ENCODE measurements around the gene HEPACAM.
"Not testable (repeated sequence)": the region's sequence is repeated elsewhere in the genome, so short reads cannot be mapped to it uniquely, and the experiment has no call there.

Gene HEPACAM, protein sequence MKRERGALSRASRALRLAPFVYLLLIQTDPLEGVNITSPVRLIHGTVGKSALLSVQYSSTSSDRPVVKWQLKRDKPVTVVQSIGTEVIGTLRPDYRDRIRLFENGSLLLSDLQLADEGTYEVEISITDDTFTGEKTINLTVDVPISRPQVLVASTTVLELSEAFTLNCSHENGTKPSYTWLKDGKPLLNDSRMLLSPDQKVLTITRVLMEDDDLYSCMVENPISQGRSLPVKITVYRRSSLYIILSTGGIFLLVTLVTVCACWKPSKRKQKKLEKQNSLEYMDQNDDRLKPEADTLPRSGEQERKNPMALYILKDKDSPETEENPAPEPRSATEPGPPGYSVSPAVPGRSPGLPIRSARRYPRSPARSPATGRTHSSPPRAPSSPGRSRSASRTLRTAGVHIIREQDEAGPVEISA

DNA sequence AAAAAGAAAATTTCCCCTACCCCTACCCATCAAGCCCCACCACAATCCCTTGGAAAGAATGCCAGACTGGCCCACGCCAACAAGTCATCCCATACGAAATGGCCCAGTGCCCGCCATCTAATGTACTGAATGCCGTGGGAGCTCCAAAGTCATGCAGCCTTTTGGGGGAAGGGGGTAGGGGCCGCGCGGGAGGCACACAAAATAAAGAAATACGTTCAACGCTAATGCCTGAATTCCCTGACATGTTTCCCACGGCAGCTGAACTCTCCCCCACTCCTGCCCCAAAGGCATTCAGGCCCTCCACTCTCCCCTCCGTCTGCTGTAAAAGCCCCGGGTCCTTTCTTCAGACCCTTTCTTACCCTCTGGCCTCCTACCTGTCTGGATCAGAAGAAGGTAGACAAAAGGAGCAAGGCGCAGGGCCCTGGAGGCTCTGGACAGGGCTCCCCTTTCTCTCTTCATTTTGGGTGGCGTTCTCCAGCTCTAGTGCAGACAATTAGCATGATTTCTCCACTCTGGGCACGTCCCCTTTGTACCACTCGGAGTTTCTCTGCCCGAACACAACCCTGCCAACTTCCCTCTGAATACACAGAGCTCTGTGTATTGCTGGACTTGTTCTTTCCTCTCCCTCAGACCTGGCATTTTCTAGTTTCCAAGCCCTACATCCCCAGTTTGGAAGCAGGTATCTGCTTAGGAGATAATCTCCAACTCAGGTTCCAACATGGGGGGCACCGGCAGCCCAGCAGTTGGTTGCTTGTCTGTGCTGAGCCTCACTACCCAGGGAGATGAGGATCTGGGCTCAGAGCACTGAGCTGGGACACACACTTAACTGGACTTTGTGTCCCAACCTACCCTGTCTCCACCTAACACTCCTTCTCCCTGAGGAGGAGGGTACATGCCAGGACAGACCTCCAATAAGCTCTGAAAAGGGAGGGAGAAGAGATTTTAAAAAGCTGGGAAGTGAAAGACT is at the start of gene HEPACAM:
Gene HEPACAM (minus strand): TSS at position 500 of the 967 bp plus-strand sequence. CDS start 41 bp downstream, at position 459.
- no peak for DNase-seq (ENCODE audit: low read depth in 2 of 3, low spot score in 2 of 3)

DNA sequence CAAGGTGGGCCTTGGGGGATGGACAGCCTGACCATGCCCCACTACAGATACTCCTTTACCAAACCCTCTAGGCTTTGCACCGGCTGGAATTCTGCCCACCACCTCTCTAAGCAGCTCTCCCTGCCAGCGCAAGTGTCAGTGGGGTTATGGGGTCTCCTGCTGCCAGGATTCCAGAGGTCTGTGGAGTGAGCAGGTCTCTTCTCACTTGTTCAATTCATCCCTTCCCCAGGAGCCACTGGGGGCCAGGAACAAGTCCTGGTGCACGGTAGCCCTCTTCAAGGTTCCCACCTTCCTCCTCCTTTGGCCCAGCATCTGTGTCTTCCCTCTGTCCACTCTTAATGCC is 48.6 kb upstream of the HEPACAM start:
- DNase-seq (ENCODE audit: low read depth in 2 of 3, low spot score in 2 of 3) = no peak

DNA sequence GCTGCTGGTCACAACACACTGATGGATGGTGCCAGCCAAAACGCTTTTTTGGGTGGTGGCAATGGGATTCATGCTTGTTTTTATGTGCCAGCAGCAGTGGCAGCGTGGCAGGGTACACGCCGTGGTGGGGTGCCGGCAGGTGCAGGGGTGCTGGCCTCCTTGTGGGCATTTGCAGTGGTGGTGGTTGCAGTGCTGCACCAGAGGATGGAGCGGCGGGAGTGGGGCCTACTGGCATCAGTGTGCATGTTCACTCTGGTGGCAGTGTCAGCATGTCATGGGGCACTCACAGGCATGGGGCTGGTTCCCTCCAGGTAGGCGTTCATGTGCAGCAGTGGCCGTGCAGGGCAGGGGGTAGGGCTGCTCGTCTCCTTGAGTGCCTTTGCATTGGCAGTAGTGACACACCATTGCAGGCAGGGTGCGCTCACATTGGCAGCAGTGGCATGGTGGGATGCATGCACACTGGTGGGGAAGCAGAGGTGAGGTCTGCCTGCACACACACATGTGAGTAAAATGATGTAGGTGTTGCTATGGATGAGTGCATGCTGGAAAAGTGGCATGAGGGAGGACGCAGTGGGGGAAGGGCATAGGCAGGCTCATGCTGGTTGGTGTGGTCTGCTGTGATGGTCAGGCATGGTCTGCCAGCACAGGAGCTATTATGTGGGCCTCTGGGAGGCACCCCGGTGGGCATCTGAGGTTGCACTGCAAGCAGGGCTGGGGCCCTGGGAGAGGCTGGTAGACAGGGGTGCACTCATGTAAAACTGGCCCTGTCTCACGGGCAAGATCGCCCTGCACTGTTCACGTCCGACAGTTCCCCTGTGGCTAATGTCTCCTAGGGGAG is 48.0 kb upstream of the HEPACAM start:
- DNase-seq (ENCODE audit: low read depth in 2 of 3, low spot score in 2 of 3) = no peak

DNA sequence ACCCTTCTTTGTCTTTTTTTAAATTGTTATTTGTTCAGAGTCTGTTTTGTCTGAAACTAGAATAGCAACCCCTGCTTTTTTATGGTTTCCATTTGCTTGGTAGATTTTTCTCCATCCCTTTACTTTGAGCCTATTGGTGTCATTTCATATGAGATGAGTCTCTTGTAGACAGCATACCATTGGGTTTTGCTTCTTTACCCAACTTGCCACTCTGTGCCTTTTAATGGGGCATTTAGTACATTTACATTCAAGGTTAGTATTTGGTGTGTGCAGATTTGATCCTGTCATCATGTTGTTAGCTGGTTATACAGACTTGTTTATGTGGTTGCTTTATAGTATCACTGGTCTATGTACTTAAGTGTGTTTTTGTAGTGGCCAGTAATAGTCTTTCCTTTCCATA is 46.2 kb upstream of the HEPACAM start:
- no peak for DNase-seq (ENCODE audit: low read depth in 2 of 3, low spot score in 2 of 3)

DNA sequence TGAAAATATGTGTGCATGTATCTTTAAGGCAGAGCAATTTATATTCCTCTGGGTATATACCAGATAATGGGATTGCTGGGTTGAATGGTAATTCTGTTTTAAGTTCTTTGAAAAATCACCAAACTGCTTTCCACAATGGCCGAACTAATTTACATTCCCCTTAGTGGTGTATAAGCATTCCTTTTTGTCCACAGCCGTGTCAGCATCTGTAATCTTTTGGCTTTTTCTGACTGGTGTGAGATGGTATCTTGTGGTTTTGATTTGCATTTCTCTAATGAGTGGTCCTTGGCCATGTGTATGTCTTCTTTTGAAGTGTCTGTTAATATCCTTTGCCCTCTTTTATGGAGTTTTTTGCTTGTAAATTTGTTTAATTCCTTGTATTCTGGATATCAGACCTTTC is 42.5 kb upstream of the HEPACAM start:
- DNase-seq (ENCODE audit: low read depth in 2 of 3, low spot score in 2 of 3) = no peak

DNA sequence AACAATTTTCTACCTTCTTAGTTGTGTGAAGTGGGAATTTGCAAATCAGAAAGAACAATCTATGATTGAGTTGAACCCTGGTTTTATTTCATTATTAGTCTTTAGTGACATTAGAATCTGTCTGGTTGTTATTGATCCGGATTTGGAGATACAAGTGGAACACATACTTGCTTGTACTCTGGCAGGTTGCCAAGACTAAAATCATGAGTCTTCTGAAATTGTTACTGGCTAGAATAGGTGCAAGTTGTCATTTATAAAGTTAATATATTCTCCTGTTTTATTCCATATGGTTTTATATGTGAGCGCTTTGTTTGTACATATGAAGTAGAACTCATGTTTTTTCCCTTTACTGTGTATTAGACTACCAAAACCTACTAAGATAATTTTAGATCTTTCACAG is 41.2 kb upstream of the HEPACAM start:
- no peak for DNase-seq (ENCODE audit: low read depth in 2 of 3, low spot score in 2 of 3)

DNA sequence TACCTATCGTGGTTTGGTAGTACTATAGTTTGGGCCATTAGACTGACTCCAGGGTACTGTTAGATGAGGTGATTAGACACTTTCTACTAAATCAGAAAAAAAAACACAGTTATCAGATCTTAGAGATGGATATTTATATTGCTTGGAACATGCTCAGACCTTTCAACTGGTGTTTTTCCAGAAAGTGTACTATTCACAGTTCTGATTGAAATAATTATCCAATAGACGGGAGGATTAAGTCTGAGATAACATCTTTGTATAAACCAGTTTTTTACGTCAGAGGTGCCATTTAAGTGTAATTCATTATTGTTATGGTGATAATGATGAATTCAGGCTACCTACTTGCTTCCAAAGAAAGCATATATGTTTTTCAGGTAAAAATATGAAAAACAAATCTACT is 40.7 kb upstream of the HEPACAM start:
- DNase-seq (ENCODE audit: low read depth in 2 of 3, low spot score in 2 of 3) = no peak

DNA sequence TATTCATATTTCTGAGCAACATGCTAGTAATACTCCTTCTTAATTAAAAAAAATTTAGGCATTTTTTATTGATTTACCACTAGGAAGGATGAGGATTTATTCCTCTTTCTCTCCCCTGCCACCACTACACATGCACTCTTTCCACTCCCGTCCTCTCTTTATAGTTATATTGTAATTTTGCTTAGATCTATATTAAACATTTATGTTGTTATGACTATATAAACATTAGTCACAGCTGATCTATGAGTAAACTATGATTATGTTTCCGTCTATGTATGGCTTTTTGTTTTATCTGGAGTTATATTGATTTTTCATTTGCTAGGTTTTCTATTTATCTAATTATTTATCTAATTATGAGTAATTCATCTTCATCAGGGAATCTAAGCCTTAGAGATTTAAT is 36.0 kb upstream of the HEPACAM start:
- no peak for DNase-seq (ENCODE audit: low read depth in 2 of 3, low spot score in 2 of 3)

DNA sequence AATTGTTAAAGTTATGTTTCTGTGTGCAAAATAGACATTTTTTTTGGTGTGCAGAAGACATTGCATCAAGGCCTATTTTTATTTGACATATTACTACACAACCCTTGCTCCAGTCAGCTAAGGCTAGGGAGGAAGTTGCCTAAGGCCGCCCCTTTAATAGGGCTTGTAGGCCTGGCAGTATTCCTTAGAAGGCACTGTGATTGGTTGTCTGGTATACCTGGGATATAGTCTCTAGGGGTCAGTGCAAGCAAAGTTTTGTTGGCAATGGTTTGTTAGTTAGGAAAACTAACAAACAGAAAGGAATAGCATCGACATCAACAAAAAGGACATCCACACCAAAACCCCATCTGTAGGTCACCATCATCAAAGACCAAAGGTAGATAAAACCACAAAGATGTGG is 35.1 kb upstream of the HEPACAM start:
- DNase-seq (ENCODE audit: low read depth in 2 of 3, low spot score in 2 of 3) = no peak

DNA sequence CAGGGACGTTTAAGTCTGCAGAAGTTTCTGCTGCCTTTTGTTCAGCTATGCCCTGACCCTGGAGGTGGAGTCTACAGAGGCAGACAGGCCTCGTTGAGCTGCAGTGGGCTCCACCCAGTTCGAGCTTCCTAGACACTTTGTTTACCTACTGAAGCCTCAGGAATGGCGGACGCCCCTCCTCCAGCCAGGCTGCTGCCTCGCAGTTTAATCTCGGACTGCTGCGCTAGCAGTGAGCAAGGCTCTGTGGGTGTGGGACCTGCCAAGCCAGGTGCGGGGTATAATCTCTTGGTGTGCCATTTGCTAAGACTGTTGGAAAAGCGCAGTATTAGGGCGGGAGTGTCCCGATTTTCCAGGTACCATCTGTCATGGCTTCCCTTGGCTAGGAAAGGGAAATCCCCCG is 32.4 kb upstream of the HEPACAM start:
- DNase-seq (ENCODE audit: low read depth in 2 of 3, low spot score in 2 of 3) = not testable (repeated sequence)

DNA sequence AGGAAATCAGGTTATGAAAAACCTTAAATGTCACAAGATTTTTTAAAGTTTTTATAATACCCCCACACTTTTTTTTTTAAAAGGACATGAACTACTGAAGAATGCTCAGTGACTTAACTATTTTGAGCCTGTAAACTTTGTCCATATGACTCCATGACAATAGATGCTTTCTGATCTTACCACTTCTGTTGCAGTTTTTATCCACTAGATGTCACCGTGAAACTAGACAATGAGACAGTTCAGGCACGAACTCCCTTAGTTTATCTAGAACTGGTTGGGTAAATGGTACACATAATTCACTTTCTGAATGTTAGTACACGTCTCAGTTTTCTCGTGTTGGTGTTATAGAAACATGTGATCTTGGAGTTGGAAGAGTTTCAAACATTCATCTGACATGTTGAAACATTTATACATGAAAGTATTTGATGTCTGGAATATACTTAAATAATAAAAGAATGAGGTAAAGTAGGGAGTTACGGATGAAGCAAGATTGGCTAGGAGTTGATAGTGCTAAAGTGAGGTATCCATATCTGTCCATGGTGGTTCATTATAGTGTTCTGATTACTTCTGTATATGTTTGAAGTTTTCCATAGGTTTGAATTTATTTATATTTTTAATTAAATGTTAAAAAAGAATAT is 26.2 kb upstream of the HEPACAM start:
- DNase-seq (ENCODE audit: low read depth in 2 of 3, low spot score in 2 of 3) = no peak

DNA sequence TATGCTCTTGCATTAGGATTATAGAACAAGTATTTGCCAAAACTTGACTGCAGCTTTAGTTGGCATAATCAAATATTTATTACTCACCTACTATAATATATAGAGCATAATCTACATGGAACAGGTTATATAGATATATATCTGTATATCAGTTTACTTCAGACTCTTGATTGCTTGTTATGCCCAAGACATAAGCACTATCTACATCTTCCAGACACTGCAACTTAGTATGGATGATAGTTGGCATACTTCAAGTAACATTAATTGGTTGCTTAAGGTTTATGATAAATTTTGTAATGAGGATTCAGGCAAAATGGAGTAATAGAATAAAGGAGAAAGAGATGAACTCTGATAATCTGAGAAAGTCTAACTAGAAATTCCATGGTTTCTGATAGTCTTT is 19.2 kb upstream of the HEPACAM start:
- no peak for DNase-seq (ENCODE audit: low read depth in 2 of 3, low spot score in 2 of 3)

DNA sequence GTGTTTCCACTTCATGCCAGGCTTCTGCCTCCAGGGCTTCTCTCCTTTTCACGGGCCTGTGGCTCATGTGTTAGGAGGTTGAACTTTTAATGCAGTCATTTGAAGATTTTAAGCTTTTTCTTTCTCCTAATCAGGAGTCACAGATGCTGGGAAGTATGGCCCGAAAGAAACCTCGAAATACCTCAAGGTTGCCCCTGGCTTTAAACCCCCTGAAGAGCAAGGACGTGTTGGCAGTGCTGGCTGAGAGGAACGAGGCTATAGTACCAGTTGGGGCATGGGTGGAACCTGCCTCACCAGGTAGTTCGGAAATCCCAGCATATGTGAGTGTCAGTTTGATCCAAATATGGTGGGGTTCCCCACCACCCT is 18.7 kb upstream of the HEPACAM start:
- no peak for DNase-seq (ENCODE audit: low read depth in 2 of 3, low spot score in 2 of 3)

DNA sequence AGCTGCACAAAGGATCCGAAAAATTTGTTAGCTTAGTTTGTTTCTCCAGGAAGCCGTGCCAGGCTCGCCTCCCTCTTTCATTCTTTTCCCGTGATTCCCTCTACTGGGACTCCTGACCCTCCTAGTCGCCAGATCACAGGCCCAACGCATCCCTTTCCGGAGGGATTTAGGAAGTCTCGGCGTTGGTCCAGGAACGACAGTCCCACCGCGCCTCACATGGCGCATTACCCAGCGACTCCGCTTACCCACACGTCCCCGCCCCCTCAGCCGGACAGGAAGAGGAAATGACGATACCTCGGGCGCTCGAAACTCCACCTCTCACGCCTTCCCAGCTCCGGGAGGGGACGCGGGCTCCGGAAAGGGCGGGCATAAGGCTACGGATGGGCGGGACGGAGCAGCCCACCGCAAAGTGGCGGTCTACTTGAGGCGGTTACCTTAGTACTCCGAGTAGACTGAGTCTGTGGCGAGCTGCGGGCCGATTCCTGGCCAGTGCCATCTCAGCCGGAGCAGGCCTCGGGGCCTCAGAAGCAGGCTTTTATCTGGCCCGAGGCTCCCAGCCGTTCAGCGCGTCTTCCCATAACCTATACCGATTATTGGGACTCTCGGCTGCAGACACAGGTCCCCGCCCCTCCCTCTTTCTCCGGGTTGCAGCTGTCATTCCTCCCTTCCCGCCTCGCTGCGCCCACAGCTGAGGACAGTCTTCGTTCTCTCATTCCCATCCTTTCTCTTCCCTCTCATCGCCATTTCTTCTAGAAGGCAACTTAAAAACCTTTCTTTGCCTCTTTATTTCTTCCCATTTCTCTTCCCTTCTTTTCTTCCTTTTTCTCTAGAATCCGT is 18.1 kb upstream of the HEPACAM start, which contains the start of gene CCDC15:
Gene CCDC15 (plus strand): TSS at position 450 of the 837 bp plus-strand sequence. CDS start 531 bp downstream, outside the sequence.
- peak; percentile 83 to 88 (median 85) for DNase-seq (ENCODE audit: low read depth in 2 of 3, low spot score in 2 of 3)

DNA sequence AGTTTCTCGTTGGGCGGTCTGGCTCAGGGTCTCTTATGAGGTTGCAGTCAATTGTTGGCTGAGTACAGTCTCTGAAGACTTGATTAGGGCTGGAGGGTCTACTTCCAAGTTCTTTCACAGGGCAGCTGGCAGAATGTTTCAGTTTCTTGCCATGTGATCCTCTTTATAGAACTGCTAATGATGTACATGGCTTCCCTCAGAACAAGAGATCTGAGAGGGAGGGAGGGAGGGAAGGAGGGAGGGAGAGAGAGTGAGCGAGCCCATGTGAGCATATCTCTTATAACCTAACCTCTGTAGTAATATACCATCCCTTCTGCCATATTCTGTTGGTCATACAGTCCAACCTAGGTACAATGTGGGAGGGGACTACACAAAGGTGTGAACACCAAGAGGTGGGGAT is 15.5 kb upstream of the HEPACAM start:
- no peak for DNase-seq (ENCODE audit: low read depth in 2 of 3, low spot score in 2 of 3)

DNA sequence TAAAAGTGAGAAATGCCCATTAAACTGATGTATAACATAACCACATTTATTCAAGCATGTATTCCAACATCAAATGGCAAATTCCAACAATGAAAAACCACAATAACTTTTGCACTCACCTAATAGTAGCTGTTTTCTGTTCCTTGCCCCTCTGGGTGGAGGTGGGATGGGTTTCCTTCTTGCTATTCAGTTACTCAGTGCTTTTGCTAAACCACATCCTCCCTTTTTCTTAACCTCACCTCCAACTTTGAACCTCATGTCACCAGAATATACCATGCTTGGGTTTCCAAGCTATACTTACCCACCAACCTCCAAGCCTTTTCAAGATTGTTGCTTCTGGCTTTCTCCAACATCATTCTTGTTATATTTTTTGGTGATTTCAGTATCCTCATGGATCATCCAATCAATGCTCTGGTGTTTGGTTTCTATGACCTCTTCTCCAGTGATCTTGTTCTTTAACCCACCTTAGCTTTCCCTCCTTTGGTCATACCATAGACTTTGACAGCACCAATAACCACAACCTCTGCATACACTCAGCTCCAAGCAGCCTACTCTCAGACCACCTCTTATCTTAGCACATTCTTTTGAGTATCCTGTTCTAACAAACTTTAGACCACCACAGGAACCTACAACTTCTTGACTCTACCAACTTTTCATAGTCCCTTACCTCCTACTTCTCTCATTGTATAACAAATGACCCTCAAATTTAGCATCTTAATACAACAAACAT is 14.9 kb upstream of the HEPACAM start:
- no peak for DNase-seq (ENCODE audit: low read depth in 2 of 3, low spot score in 2 of 3)

DNA sequence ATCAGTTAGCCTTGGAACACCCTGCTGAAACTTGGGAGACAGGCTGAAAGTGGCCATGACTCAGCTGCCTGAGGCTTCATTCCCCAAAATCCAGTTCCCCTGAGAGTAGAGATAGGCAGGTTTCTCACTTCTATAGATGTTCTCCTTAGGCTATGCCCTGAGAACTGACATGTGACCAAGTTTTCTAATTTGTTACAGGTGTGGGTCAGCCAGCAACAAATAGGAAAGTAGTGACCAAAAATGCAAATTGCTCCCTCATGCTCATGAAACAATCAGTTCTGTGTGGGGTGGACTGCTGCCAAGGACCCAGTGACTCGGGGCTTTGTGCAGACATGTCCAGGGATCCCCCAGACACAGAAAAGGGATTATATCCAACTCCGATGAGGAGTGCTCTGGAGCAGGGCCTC is 10.9 kb upstream of the HEPACAM start:
- no peak for DNase-seq (ENCODE audit: low read depth in 2 of 3, low spot score in 2 of 3)

DNA sequence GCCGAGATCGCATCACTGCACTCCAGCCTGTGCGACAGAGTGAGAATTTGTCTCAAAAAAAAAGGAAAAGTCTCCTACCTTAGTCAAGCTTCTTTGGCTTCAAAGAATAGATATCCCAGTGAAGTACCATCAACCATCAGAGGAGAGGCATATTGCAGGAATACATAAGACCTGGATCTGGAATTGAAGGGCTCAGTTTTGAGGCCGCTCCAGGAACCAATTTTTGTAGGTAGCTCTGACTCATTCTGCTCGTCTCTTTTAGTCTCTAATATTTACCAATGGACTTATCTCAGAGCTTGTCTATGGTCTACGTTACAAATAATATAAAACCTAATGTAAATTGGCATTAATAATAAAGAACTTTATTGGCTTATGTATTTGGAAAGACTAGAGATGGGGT is 10.0 kb upstream of the HEPACAM start:
- no peak for DNase-seq (ENCODE audit: low read depth in 2 of 3, low spot score in 2 of 3)

DNA sequence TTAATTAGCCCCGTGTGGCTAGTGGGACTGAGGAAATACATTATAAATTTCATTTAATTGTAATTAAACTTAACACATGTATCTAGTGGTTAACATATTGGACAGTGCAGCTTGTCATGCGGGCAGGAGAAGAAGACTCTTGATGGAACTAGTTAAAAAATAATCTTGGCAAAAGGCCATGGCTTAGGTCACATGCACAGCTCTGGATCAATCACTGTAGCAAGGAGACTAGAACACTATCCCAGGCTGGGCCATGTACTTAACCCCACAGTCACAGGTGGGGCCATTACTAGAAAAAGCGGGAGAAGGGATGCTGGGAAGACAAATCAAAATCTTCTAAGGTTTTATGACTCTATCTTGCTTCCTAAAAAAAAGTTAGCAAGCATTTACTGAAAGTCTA is 8.7 kb upstream of the HEPACAM start:
- no peak for DNase-seq (ENCODE audit: low read depth in 2 of 3, low spot score in 2 of 3)

All from activated CD8-positive, alpha-beta memory T cell treated with anti-CD3 and anti-CD28 coated beads for 48 hours (primary cell).